ENCODE measurements around the gene TMED9. TPM values are rescaled to one million over a fixed set of nuclear protein-coding genes. Genes with fewer than 3 reads are reported as not detected.
"Not testable (repeated sequence)": the region's sequence is repeated elsewhere in the genome, so short reads cannot be mapped to it uniquely, and the experiment has no call there.

Gene TMED9
- 62.2 and 104 TPM in 2 replicates for total RNA-seq (2014; rRNA removed; shearing (Covaris generic))

- peak; percentile 70 for DNase-seq (ENCODE audit: low read depth)
Observed at GRCh38 chr5:177592010-177592834, at the start of gene TMED9. Gene TMED9, plus strand, starts transcription at chr5:177592203. Its CDS starts 12 bp downstream, at chr5:177592215.

- no peak for DNase-seq (ENCODE audit: low read depth)
Observed at GRCh38 chr5:177542816-177543465, 49.1 kb upstream of the TMED9 start.

- DNase-seq (ENCODE audit: low read depth), result peak; percentile 85
Observed at GRCh38 chr5:177545487-177546257, 46.3 kb upstream of the TMED9 start.

GRCh38 chr5:177546258-177546741 is 45.7 kb upstream of the TMED9 start:
- DNase-seq (ENCODE audit: low read depth), result peak; percentile 99

GRCh38 chr5:177547736-177548135 is 44.3 kb upstream of the TMED9 start:
- DNase-seq (ENCODE audit: low read depth), result no peak

GRCh38 chr5:177548495-177548894 is 43.5 kb upstream of the TMED9 start:
- no peak for DNase-seq (ENCODE audit: low read depth)

GRCh38 chr5:177550122-177550521 is 41.9 kb upstream of the TMED9 start:
- DNase-seq (ENCODE audit: low read depth), result no peak

GRCh38 chr5:177552839-177553455 is 39.1 kb upstream of the TMED9 start:
- peak; percentile 22 for DNase-seq (ENCODE audit: low read depth)

- DNase-seq (ENCODE audit: low read depth), result peak; percentile 34
Observed at GRCh38 chr5:177553671-177554429, 38.2 kb upstream of the TMED9 start.

- DNase-seq (ENCODE audit: low read depth), result peak; percentile 87
Observed at GRCh38 chr5:177554474-177555111, 37.4 kb upstream of the TMED9 start, which contains the start of gene FAM193B. Gene FAM193B, minus strand, starts transcription at chr5:177554563. Its CDS starts 105 bp downstream, at chr5:177554458.

- DNase-seq (ENCODE audit: low read depth), result no peak
Observed at GRCh38 chr5:177555228-177555627, 36.8 kb upstream of the TMED9 start.

- DNase-seq (ENCODE audit: low read depth), result no peak
Observed at GRCh38 chr5:177555665-177556064, 36.3 kb upstream of the TMED9 start.

- DNase-seq (ENCODE audit: low read depth), result peak; percentile 21
Observed at GRCh38 chr5:177557041-177557647, 34.9 kb upstream of the TMED9 start.

- no peak for DNase-seq (ENCODE audit: low read depth)
Observed at GRCh38 chr5:177557796-177558195, 34.2 kb upstream of the TMED9 start.

- not testable (repeated sequence) for DNase-seq (ENCODE audit: low read depth)
Observed at GRCh38 chr5:177559446-177559941, 32.5 kb upstream of the TMED9 start.

- DNase-seq (ENCODE audit: low read depth), result no peak
Observed at GRCh38 chr5:177565046-177565445, 27.0 kb upstream of the TMED9 start.

- DNase-seq (ENCODE audit: low read depth), result no peak
Observed at GRCh38 chr5:177568326-177568725, 23.7 kb upstream of the TMED9 start.

GRCh38 chr5:177569894-177570293 is 22.1 kb upstream of the TMED9 start:
- no peak for DNase-seq (ENCODE audit: low read depth)

- DNase-seq (ENCODE audit: low read depth), result no peak
Observed at GRCh38 chr5:177575488-177575887, 16.5 kb upstream of the TMED9 start.

GRCh38 chr5:177576169-177576568 is 15.8 kb upstream of the TMED9 start:
- no peak for DNase-seq (ENCODE audit: low read depth)
